Measurements from ENCODE around the gene STRBP. TPM values are rescaled to one million over a fixed set of nuclear protein-coding genes. Genes with fewer than 3 reads are reported as not detected.
A peak's percentile ranks its signal among the peaks of the same experiment; 100 is the strongest.

The STRBP gene
- total and polyA plus RNA-seq, 2 of the 4 experiments (the other 2 are of a cell fraction), result 2.1 to 2.5 TPM

DNA sequence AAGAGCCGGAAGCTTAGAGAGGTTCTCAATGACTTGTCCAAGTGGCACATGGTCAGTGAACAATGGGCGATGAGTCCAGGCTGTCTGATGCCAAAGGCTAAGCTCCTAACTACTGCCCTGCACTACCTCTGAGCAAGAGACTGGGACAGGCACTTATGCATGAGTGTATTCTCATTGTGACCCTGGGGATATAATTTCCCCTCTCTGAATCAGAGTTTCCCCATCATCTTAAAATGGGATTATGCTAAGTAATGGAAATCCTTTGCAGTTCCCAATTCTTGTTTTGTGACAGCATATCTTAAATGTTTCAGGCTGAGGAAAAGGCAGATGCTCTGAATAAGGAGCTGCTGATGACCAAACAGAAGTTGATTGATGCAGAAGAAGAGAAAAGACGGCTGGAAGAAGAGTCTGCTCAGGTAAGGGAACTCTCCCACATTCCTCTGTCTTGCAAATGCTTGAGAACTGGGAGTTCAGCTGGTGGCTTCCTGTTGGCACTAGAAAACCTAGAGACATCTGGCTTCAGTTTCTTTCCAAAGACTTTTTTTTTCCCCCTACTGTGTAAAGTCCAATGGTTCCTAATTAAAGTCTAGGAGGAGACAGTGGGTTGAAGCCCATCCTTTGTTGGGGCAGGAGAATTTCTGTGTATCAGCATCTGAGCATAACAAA lies 170.8 kb downstream of the STRBP start:
- H3K9ac ChIP-seq (ENCODE audit: low read depth, low read length), result no peak overlapping the region
- H3K14ac ChIP-seq (replicated peaks; ENCODE audit: low read depth, low read length), result no peak overlapping the region
- no peak overlapping the region for H4K91ac ChIP-seq (ENCODE audit: insufficient read depth, low read depth, low read length)
- TF ChIP-seq RAD21 (IDR thresholded peaks at IDR 0.05; ENCODE audit: low read length) (no peak), SMC3 (IDR thresholded peaks at IDR 0.05; ENCODE audit: low read depth, low read length) (no peak), MAZ (IDR thresholded peaks at IDR 0.05; ENCODE audit: borderline replicate concordance, low read depth, low read length) (no peak), NFE2L2 (IDR thresholded peaks at IDR 0.05; ENCODE audit: low read depth, low read length) (no peak), CEBPB (IDR thresholded peaks at IDR 0.05; ENCODE audit: low read depth, low read length) (no peak), POLR2A (IDR thresholded peaks at IDR 0.05; ENCODE audit: low read depth, low read length) (no peak), RFX5 (IDR thresholded peaks at IDR 0.05; ENCODE audit: low read depth, low read length) (no peak), BHLHE40 (IDR thresholded peaks at IDR 0.05; ENCODE audit: low read depth, low read length) (no peak), RCOR1 (IDR thresholded peaks at IDR 0.05; ENCODE audit: insufficient replicate concordance, low read length) (no peak), MAFK (IDR thresholded peaks at IDR 0.05; ENCODE audit: low read depth, low read length) (no peak), CHD1 (IDR thresholded peaks at IDR 0.05; ENCODE audit: low read depth, low read length) (no peak), MXI1 (IDR thresholded peaks at IDR 0.05; ENCODE audit: borderline replicate concordance, low read depth, low read length) (no peak), FOS (IDR thresholded peaks at IDR 0.05; ENCODE audit: low read depth, low read length) (no peak)
- TF ChIP-seq, protein P1, sequence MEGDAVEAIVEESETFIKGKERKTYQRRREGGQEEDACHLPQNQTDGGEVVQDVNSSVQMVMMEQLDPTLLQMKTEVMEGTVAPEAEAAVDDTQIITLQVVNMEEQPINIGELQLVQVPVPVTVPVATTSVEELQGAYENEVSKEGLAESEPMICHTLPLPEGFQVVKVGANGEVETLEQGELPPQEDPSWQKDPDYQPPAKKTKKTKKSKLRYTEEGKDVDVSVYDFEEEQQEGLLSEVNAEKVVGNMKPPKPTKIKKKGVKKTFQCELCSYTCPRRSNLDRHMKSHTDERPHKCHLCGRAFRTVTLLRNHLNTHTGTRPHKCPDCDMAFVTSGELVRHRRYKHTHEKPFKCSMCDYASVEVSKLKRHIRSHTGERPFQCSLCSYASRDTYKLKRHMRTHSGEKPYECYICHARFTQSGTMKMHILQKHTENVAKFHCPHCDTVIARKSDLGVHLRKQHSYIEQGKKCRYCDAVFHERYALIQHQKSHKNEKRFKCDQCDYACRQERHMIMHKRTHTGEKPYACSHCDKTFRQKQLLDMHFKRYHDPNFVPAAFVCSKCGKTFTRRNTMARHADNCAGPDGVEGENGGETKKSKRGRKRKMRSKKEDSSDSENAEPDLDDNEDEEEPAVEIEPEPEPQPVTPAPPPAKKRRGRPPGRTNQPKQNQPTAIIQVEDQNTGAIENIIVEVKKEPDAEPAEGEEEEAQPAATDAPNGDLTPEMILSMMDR (conservative IDR thresholded peaks at IDR 0.05; ENCODE audit: low read depth, low read length), result no peak
- TF ChIP-seq, protein P2, sequence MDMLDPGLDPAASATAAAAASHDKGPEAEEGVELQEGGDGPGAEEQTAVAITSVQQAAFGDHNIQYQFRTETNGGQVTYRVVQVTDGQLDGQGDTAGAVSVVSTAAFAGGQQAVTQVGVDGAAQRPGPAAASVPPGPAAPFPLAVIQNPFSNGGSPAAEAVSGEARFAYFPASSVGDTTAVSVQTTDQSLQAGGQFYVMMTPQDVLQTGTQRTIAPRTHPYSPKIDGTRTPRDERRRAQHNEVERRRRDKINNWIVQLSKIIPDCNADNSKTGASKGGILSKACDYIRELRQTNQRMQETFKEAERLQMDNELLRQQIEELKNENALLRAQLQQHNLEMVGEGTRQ (IDR thresholded peaks at IDR 0.05; ENCODE audit: low read depth, low read length), result no peak
- TF ChIP-seq, protein P3, sequence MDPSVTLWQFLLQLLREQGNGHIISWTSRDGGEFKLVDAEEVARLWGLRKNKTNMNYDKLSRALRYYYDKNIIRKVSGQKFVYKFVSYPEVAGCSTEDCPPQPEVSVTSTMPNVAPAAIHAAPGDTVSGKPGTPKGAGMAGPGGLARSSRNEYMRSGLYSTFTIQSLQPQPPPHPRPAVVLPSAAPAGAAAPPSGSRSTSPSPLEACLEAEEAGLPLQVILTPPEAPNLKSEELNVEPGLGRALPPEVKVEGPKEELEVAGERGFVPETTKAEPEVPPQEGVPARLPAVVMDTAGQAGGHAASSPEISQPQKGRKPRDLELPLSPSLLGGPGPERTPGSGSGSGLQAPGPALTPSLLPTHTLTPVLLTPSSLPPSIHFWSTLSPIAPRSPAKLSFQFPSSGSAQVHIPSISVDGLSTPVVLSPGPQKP (IDR thresholded peaks at IDR 0.05; ENCODE audit: borderline replicate concordance, low read depth, low read length), result no peak
- dilution Hi-C loops (cut with HindIII; ENCODE audit: low sequenced_read_pairs, unreplicated experiment) (no loop called here), intact Hi-C loops (cut with micrococcal nuclease) (no loop called here), in situ Hi-C loops (cut with MboI; ENCODE audit: low sequenced_read_pairs) (no loop called here)
- H2BK15ac ChIP-seq (ENCODE audit: low read depth, low read length), result no peak overlapping the region
- H3K4ac ChIP-seq (ENCODE audit: low read depth, low read length), result no peak overlapping the region
- no peak overlapping the region for H3K27ac ChIP-seq (ENCODE audit: insufficient read depth, low read length)
- no peak overlapping the region for H3K4me3 ChIP-seq (ENCODE audit: insufficient read depth, low read depth, low read length)
- H3K18ac ChIP-seq (ENCODE audit: low read depth, low read length), result no peak overlapping the region
- peaks cover 0 to 4% of the 10 kb centered on the region in 2 experiments; a peak in 1 of 4 replicates for H3K79me1 ChIP-seq (ENCODE audit: low read depth in 1 of 2, low read length in 2 of 2)
- peaks cover 55% of the 10 kb centered on the region for H3K36me3 ChIP-seq (ENCODE audit: control insufficient read depth, insufficient read depth, low read length)
- no TSS peak for BruUV-seq (replicated peaks)
- no peak overlapping the region for H3K4me2 ChIP-seq (ENCODE audit: low read depth, low read length)
- H4K5ac ChIP-seq (ENCODE audit: low read depth, low read length), result no peak overlapping the region
- no peak for ATAC-seq (ENCODE audit: low read depth)
- H2BK20ac ChIP-seq (ENCODE audit: low read depth, low read length), result no peak overlapping the region
- no peak overlapping the region for H2AFZ ChIP-seq (replicated peaks; ENCODE audit: low read length, poor library complexity)
- H3K4me1 ChIP-seq (ENCODE audit: control insufficient read depth, insufficient read depth, low read length), result peaks cover 4% of the 10 kb centered on the region; the same call in 1 of the 2 replicates
- H3K9me1 ChIP-seq (ENCODE audit: insufficient read depth, low read length), result no peaks in the 10 kb centered on the region
- no peak overlapping the region for H3K56ac ChIP-seq (ENCODE audit: extremely low read depth, insufficient read depth, low read length)
- POLR2A ChIA-PET (ENCODE audit: unreplicated experiment), result no interaction called here
- H2BK120ac ChIP-seq (ENCODE audit: low read depth, low read length), result no peak overlapping the region
- no peak overlapping the region for H2BK5ac ChIP-seq (ENCODE audit: low read depth, low read length, poor library complexity, severe bottlenecking)
- no peak for DNase-seq
- no peaks in the 10 kb centered on the region for H3K27me3 ChIP-seq (ENCODE audit: control insufficient read depth, insufficient read depth, low read length)
- no peak overlapping the region for H2AK5ac ChIP-seq (ENCODE audit: low read depth, low read length)
- H2AK9ac ChIP-seq (replicated peaks; ENCODE audit: low read depth, low read length, poor library complexity), result peak overlapping the region; percentile 12
- H3K9me3 ChIP-seq (ENCODE audit: control insufficient read depth, insufficient read depth, low read length), result no peaks in the 10 kb centered on the region
- no peak overlapping the region for H4K8ac ChIP-seq (ENCODE audit: low read depth in 2 of 2, low read length in 2 of 2)
- WGBS, 2 experiments (ENCODE audit: extremely low coverage in 2 of 2, insufficient read length in 1 of 2), result no CpG with 5 or more reads among the region's 3 CpGs
- no peaks in the 10 kb centered on the region for H4K20me1 ChIP-seq (ENCODE audit: insufficient read depth, low read length)
- CTCF ChIA-PET, result interaction anchor here (0.5 kb wide), 1 partner anchor 110 kb away, joined by 6 read pairs; no protein-coding TSS in a partner anchor
- H3K23ac ChIP-seq (ENCODE audit: low read depth, low read length), result no peak overlapping the region

Data from IMR-90 (cell line).